B cell (primary cell): ENCODE results near the gene LRRK2. TPM values are rescaled to one million over a fixed set of nuclear protein-coding genes. Genes with fewer than 3 reads are reported as not detected.

Experiments used
- ATAC-seq: fragments of 200-7000 bp; cut with Tn5 transposase; one replicate; pipeline ENCODE4 v1.10.0; 2021; ENCODE audit warnings: low read depth, mild to moderate bottlenecking, moderate number of reproducible peaks, moderate library complexity
- CTCF ChIA-PET: fragments of 350-600 bp; sonication (Branson Sonifier 250); formaldehyde crosslinking; loops from one replicate; lab custom pipeline; 2021; ENCODE audit warnings: antibody characterized with exemption, inconsistent platforms; lab: Charles Lee
- POLR2A ChIA-PET: fragments of 350-600 bp; sonication (Branson Sonifier 250); formaldehyde crosslinking; loops from one replicate; lab custom pipeline; 2021; ENCODE audit warnings: antibody characterized with exemption; lab: Charles Lee
- DNase-seq: peaks from one replicate; pipeline ENCODE4 v3.0.0; 2013
- H2AFZ ChIP-seq: 2 replicates; pipeline ENCODE4 v1.6.1; 2012; ENCODE audit warnings: mild to moderate bottlenecking, low read depth, low read length; ENCODE audit not compliant: insufficient read depth, poor library complexity, severe bottlenecking
- H3K27ac ChIP-seq, 2 donors: 1 replicate in 1 of 2; 2 replicates in 1 of 2; pipeline ENCODE4 v1.5.1; 2012 to 2013; ENCODE audit warnings: low read length in 2 of 2, mild to moderate bottlenecking in 2 of 2, moderate library complexity in 1 of 2
- H3K27me3 ChIP-seq, 4 experiments: fragments of 200-600 bp in 1 of 4; sonication (generic) in 1 of 4; replicated peaks in 1 of 4; 1 replicate in 2 of 4; 2 replicates in 2 of 4; pipeline versions ENCODE4 v1.6.1 to v1.7.0; 2013 to 2016; ENCODE audit warnings: low read length in 3 of 4, mild to moderate bottlenecking in 2 of 4, mixed read lengths in 1 of 4, moderate library complexity in 1 of 4; ENCODE audit not compliant: insufficient read depth in 4 of 4, control insufficient read depth in 3 of 4; ENCODE audit errors: control extremely low read depth in 1 of 4
- H3K36me3 ChIP-seq, 2 experiments: replicated peaks in 1 of 2; 1 replicate in 1 of 2; 2 replicates in 1 of 2; pipeline versions ENCODE4 v1.6.1 to v1.7.1; 2013; ENCODE audit warnings: low read length in 1 of 2; ENCODE audit not compliant: insufficient read depth in 2 of 2, control insufficient read depth in 1 of 2; ENCODE audit errors: control extremely low read depth in 1 of 2, extremely low read depth in 1 of 2
- H3K4me1 ChIP-seq, 2 donors: fragments of 200-600 bp in 1 of 2; sonication (generic) in 1 of 2; 1 replicate in 1 of 2; 2 replicates in 1 of 2; pipeline versions ENCODE4 v1.5.1 to v1.6.1; 2013 to 2017; ENCODE audit warnings: low read length in 2 of 2; ENCODE audit not compliant: control insufficient read depth in 2 of 2, insufficient read depth in 2 of 2
- H3K4me2 ChIP-seq: replicated peaks from 2 replicates; pipeline ENCODE3; 2012; ENCODE audit warnings: mild to moderate bottlenecking, low read depth, low read length; ENCODE audit not compliant: poor library complexity, severe bottlenecking
- H3K4me3 ChIP-seq, 5 experiments: fragments of 200-600 bp in 1 of 5; sonication (generic) in 1 of 5; 1 replicate in 3 of 5; 2 replicates in 2 of 5; pipeline versions ENCODE4 v1.5.1 to v1.7.0; 2011 to 2016; ENCODE audit warnings: low read length in 4 of 5, mild to moderate bottlenecking in 4 of 5, low read depth in 2 of 5, control low read depth in 1 of 5, moderate library complexity in 1 of 5; ENCODE audit not compliant: insufficient read depth in 1 of 5; ENCODE audit errors: control extremely low read depth in 1 of 5, extremely low read depth in 1 of 5
- H3K79me2 ChIP-seq: fragments of 200-600 bp; sonication (generic); one replicate; pipeline ENCODE4 v1.6.0; 2016; ENCODE audit warnings: low read length; ENCODE audit not compliant: control insufficient read depth, insufficient read depth
- H3K9ac ChIP-seq: fragments of 200-600 bp; sonication (generic); 2 replicates; pipeline ENCODE4 v1.6.1; 2017; ENCODE audit warnings: mild to moderate bottlenecking, low read length, moderate library complexity
- H3K9me3 ChIP-seq, 3 donors: one replicate each; pipeline versions ENCODE4 v1.6.1 to v1.7.1; 2013; ENCODE audit warnings: low read length in 2 of 3; ENCODE audit not compliant: control insufficient read depth in 2 of 3, insufficient read depth in 1 of 3; ENCODE audit errors: control extremely low read depth in 1 of 3
- H4K20me1 ChIP-seq: 2 replicates; pipeline ENCODE4 v1.6.0; 2012; ENCODE audit warnings: mild to moderate bottlenecking, low read length; ENCODE audit not compliant: insufficient read depth, control insufficient read depth, poor library complexity, severe bottlenecking
- H3K27ac Mint-ChIP-seq: one replicate; pipeline ENCODE4 v1.8.0; 2021; ENCODE audit warnings: mixed read lengths
- H3K27me3 Mint-ChIP-seq: one replicate; pipeline ENCODE4 v1.8.0; 2021; ENCODE audit warnings: mixed read lengths
- H3K4me1 Mint-ChIP-seq: one replicate; pipeline ENCODE4 v1.8.0; 2021; ENCODE audit warnings: mixed read lengths
- H3K4me3 Mint-ChIP-seq: one replicate; pipeline ENCODE4 v1.8.0; 2021; ENCODE audit warnings: mixed read lengths
- H3K9me3 Mint-ChIP-seq: one replicate; pipeline ENCODE4 v1.8.0; 2022; ENCODE audit warnings: mixed read lengths; ENCODE audit not compliant: insufficient read depth
- CTCF ChIP-seq: fragments of 200-600 bp; IDR thresholded peaks from one replicate; pipeline ENCODE4 v1.8.0; 2022; ENCODE audit warnings: antibody characterized with exemption, mild to moderate bottlenecking
- EZH2 ChIP-seq: IDR thresholded peaks from 2 replicates; pipeline ENCODE4 v1.6.1; 2012; ENCODE audit warnings: borderline replicate concordance, low read depth, mild to moderate bottlenecking, moderate library complexity, low read length; ENCODE audit not compliant: insufficient read depth, poor library complexity, severe bottlenecking
- WGBS: methylation state at CpG from one replicate; pipeline ENCODE4 v1.1.5; 2013; ENCODE audit warnings: missing lambda C conversion rate; ENCODE audit not compliant: insufficient coverage; 5-methylcytosine and 5-hydroxymethylcytosine counted together
- intact Hi-C: fragments of 100-400 bp; cut with micrococcal nuclease; formaldehyde crosslinking; loops from one replicate; pipeline ENCODE4 v1.10.0; 2022
- polyA plus RNA-seq: library from polyadenylated mRNA; depleted of rRNA; stranded (reverse); fragments of >200 nt; gene quantifications from 2 replicates; pipeline ENCODE4 v1.2.3, GENCODE V29; 2012
- total RNA-seq, 2 donors: library from RNA; stranded (reverse); fragments of 120-200 nt in 1 of 2; gene quantifications; 1 replicate in 1 of 2; 2 replicates in 1 of 2; pipeline versions ENCODE4 v1.2.3 to v1.2.4, GENCODE V29; 2013 to 2022

The LRRK2 gene
- total and polyA plus RNA-seq, 2 donors (not counting 1 experiment from before 2014, with no cell fraction given) = 14.1 to 60.2 TPM

GRCh38 chr12:40222247-40222646 is 2.5 kb upstream of the LRRK2 start:
- H3K79me2 ChIP-seq = peaks cover 22% of the 10 kb centered on the region
- no peak overlapping the region for H2AFZ ChIP-seq
- H3K9me3 ChIP-seq = no peaks in the 10 kb centered on the region
- peaks cover 22 to 27% of the 10 kb centered on the region in 2 donors for H3K4me1 ChIP-seq
- DNase-seq (no peak), ATAC-seq (no peak)
- no peaks in the 10 kb centered on the region for H4K20me1 ChIP-seq
- Mint-ChIP-seq H3K27ac (no peak overlapping the region), H3K9me3 (no peaks in the 10 kb centered on the region), H3K27me3 (no peaks in the 10 kb centered on the region), H3K4me1 (peaks cover 48% of the 10 kb centered on the region), H3K4me3 (peak overlapping the region; percentile 60)
- peak overlapping the region in 1 of 2 donors; percentile 50 for H3K27ac ChIP-seq
- peaks cover 0 to under 1% of the 10 kb centered on the region in 2 experiments for H3K36me3 ChIP-seq
- peak overlapping the region in 2 of 5 experiments; percentile 16 to 99 for H3K4me3 ChIP-seq
- CTCF ChIA-PET = no interaction called here
- no peak for TF ChIP-seq EZH2
- TF ChIP-seq CTCF = no peak
- H3K9ac ChIP-seq = no peak overlapping the region
- H3K27me3 ChIP-seq = no peaks in the 10 kb centered on the region
- POLR2A ChIA-PET = no interaction called here
- intact Hi-C loops = loop anchor here (10.0 kb wide), 1 partner anchor 607 kb away; the partner anchor contains the start of gene ABCD2
- WGBS = no CpG with 5 or more reads among the region's 2 CpGs
- H3K4me2 ChIP-seq = peak overlapping the region; percentile 84

GRCh38 chr12:40223646-40224045 is 1.2 kb upstream of the LRRK2 start:
- H3K9me3 ChIP-seq = peaks cover 0 to 4% (median 4%) of the 10 kb centered on the region in 3 donors
- peaks cover 57% of the 10 kb centered on the region for H3K4me1 Mint-ChIP-seq

More at GRCh38 chr12:40223646-40224045, 1.2 kb upstream of the LRRK2 start:
- H3K27ac Mint-ChIP-seq = peak overlapping the region; percentile 97
- Histone ChIP-seq H3K27me3 (no peaks in the 10 kb centered on the region), H3K4me3 (peak overlapping the region; percentile 63 to 99 (median 76)), H3K36me3 (peaks cover 0 to 6% of the 10 kb centered on the region in 2 experiments), H3K4me1 (peaks cover 33 to 39% of the 10 kb centered on the region in 2 donors), H2AFZ (peak overlapping the region; percentile 85), H3K9ac (peak overlapping the region; percentile 88), H4K20me1 (no peaks in the 10 kb centered on the region), H3K4me2 (peak overlapping the region; percentile 84), H3K27ac (peak overlapping the region; percentile 80 to 98), H3K79me2 (peaks cover 28% of the 10 kb centered on the region)
- H3K27me3 Mint-ChIP-seq = no peaks in the 10 kb centered on the region
- ChIA-PET POLR2A (interaction anchor here (0.6 to 2.0 kb wide), 4 partner anchors 14 to 57 kb away, joined by 3 to 30 read pairs (median 8); no protein-coding TSS in a partner anchor), CTCF (interaction anchor here (1.7 to 2.3 kb wide), 6 partner anchors 11 to 117 kb away, joined by 4 to 23 read pairs (median 9); partner anchors contain the start of gene SLC2A13)
- DNase-seq (peak; percentile 48), ATAC-seq (no peak)
- no peaks in the 10 kb centered on the region for H3K9me3 Mint-ChIP-seq
- H3K4me3 Mint-ChIP-seq = peak overlapping the region; percentile 94
- intact Hi-C loops = loop anchor here (1.0 to 10.0 kb wide), 5 partner anchors 15 to 609 kb away; partner anchors contain the start of gene ABCD2
- TF ChIP-seq EZH2 = no peak
- no peak for TF ChIP-seq CTCF
